ENCODE data around the gene AMER1. TPM values are rescaled to one million over a fixed set of nuclear protein-coding genes. Genes with fewer than 3 reads are reported as not detected.

Gene AMER1
- total and polyA plus RNA-seq, 4 donors, result 7.5 to 11.7 (median 11.0) TPM

- Histone ChIP-seq H3K4me3 (ENCODE audit: low read depth, low read length) (no peak overlapping the region), H3K9me3 (ENCODE audit: control insufficient read depth, insufficient read depth, low read length) (no peaks in the 10 kb centered on the region), H3K36me3 (ENCODE audit: control insufficient read depth, insufficient read depth, low read length) (peaks cover 29% of the 10 kb centered on the region), H3K4me1 (ENCODE audit: control insufficient read depth, insufficient read depth, low read length) (no peaks in the 10 kb centered on the region), H3K27ac (ENCODE audit: low read depth, low read length) (no peak overlapping the region), H3K27me3 (ENCODE audit: control insufficient read depth, insufficient read depth, low read length) (no peaks in the 10 kb centered on the region)
- DNase-seq (ENCODE audit: low read depth in 4 of 6, low spot score in 6 of 6), result no peak
Measured at GRCh38 chrX:64187762-64188150, 17.8 kb downstream of the AMER1 start.

DNA sequence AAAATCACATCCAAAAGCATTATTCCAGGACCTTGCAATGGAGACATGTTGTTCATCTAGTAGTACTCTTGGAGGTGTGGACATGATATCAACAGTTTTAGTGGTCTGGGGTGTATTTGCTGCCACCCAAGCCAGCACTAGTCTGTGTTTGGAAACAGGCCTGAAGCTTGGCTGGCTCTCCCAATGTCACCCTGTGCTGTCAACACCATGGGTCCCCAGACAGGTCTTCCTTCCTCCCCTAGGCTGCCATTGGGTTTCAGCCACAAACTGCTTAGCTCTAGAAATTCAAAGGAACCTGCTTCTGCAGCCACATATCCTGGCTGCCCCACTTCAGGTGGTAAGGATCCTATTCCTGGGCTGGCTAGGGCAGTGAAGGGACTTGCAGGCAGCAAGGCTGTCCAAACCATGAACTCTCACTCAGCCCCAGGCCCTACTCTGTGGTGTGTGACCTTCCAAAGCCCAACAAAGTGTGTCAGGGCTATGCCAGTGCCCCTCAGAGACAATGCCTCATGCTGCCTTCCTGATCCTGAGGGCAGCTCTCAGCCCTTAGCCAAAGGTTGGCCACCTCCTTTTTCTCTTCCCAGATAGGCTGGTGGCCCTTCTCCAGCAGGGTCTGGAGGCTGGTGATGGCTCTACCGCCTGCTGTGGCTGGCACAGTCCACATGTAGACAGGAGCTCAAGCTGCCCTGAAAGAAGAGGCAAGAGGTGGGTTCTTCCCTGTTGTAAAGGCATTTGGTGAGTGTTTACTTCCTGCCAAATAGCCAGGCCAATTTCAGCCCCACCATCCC lies 18.3 kb downstream of the AMER1 start:
- no peaks in the 10 kb centered on the region for H3K27me3 ChIP-seq (ENCODE audit: control insufficient read depth, insufficient read depth, low read length)
- no peak for DNase-seq (ENCODE audit: low read depth in 4 of 6, low spot score in 6 of 6)
- H3K36me3 ChIP-seq (ENCODE audit: control insufficient read depth, insufficient read depth, low read length), result peaks cover 24% of the 10 kb centered on the region

DNA sequence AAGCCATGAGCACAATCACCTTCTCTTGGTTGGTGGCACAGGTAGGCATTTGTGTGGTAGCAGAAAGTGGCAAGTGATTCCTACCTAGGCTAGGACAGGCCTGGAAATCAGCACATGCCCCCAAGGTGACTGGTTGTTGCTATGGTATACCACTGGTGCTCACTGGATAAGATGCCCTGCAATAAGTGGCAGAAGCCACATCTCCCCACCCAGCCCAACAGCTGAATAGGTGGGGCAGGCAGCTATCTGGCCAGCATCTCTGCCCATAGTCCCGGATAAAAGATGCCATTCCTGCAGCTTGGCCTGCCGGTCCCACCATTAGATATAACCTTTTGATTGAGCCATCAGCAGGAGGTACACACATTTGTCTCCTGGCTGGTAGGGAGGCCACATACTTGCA lies 21.1 kb downstream of the AMER1 start:
- Histone ChIP-seq H3K27ac (ENCODE audit: low read depth, low read length) (no peak overlapping the region), H3K4me1 (ENCODE audit: control insufficient read depth, insufficient read depth, low read length) (peaks cover 4% of the 10 kb centered on the region), H3K36me3 (ENCODE audit: control insufficient read depth, insufficient read depth, low read length) (no peaks in the 10 kb centered on the region), H3K27me3 (ENCODE audit: control insufficient read depth, insufficient read depth, low read length) (no peaks in the 10 kb centered on the region), H3K4me3 (ENCODE audit: low read depth, low read length) (no peak overlapping the region), H3K9me3 (ENCODE audit: control insufficient read depth, insufficient read depth, low read length) (no peaks in the 10 kb centered on the region)
- no peak for DNase-seq (ENCODE audit: low read depth in 4 of 6, low spot score in 6 of 6)
- WGBS (ENCODE audit: insufficient coverage), result 20% methylated on average over 1 of the region's 2 CpGs

More for the DNA sequence above, 18.3 kb downstream of the AMER1 start:
- H3K9me3 ChIP-seq (ENCODE audit: control insufficient read depth, insufficient read depth, low read length), result no peaks in the 10 kb centered on the region
- no peak overlapping the region for H3K4me3 ChIP-seq (ENCODE audit: low read depth, low read length)
- H3K27ac ChIP-seq (ENCODE audit: low read depth, low read length), result no peak overlapping the region
- peaks cover 4% of the 10 kb centered on the region for H3K4me1 ChIP-seq (ENCODE audit: control insufficient read depth, insufficient read depth, low read length)
- WGBS (ENCODE audit: insufficient coverage), result 71% methylated on average over 1 of the region's 1 CpG

- DNase-seq (ENCODE audit: low read depth in 4 of 6, low spot score in 6 of 6), result peak in 1 of 6 donors; percentile 1
- Histone ChIP-seq H3K9me3 (ENCODE audit: control insufficient read depth, insufficient read depth, low read length) (no peaks in the 10 kb centered on the region), H3K4me1 (ENCODE audit: control insufficient read depth, insufficient read depth, low read length) (peaks cover 4% of the 10 kb centered on the region), H3K4me3 (ENCODE audit: low read depth, low read length) (no peak overlapping the region), H3K36me3 (ENCODE audit: control insufficient read depth, insufficient read depth, low read length) (no peaks in the 10 kb centered on the region), H3K27ac (ENCODE audit: low read depth, low read length) (no peak overlapping the region), H3K27me3 (ENCODE audit: control insufficient read depth, insufficient read depth, low read length) (no peaks in the 10 kb centered on the region)
- no CpG with 5 or more reads among the region's 2 CpGs for WGBS (ENCODE audit: insufficient coverage)
Measured at GRCh38 chrX:64182208-64182607, 23.3 kb downstream of the AMER1 start.

GRCh38 chrX:64176876-64177275 lies 28.6 kb downstream of the AMER1 start:
- no peak overlapping the region for H3K27ac ChIP-seq (ENCODE audit: low read depth, low read length)
- H3K27me3 ChIP-seq (ENCODE audit: control insufficient read depth, insufficient read depth, low read length), result no peaks in the 10 kb centered on the region
- H3K9me3 ChIP-seq (ENCODE audit: control insufficient read depth, insufficient read depth, low read length), result no peaks in the 10 kb centered on the region

GRCh38 chrX:64169988-64170387 lies 35.5 kb downstream of the AMER1 start:
- H3K4me1 ChIP-seq (ENCODE audit: control insufficient read depth, insufficient read depth, low read length), result no peaks in the 10 kb centered on the region
- WGBS (ENCODE audit: insufficient coverage), result no CpG with 5 or more reads among the region's 1 CpG
- H3K4me3 ChIP-seq (ENCODE audit: low read depth, low read length), result no peak overlapping the region
- H3K9me3 ChIP-seq (ENCODE audit: control insufficient read depth, insufficient read depth, low read length), result no peaks in the 10 kb centered on the region
- no peak for DNase-seq (ENCODE audit: low read depth in 4 of 6, low spot score in 6 of 6)
- H3K27me3 ChIP-seq (ENCODE audit: control insufficient read depth, insufficient read depth, low read length), result no peaks in the 10 kb centered on the region
- H3K36me3 ChIP-seq (ENCODE audit: control insufficient read depth, insufficient read depth, low read length), result no peaks in the 10 kb centered on the region
- H3K27ac ChIP-seq (ENCODE audit: low read depth, low read length), result no peak overlapping the region

More at GRCh38 chrX:64176876-64177275, 28.6 kb downstream of the AMER1 start:
- Histone ChIP-seq H3K4me3 (ENCODE audit: low read depth, low read length) (no peak overlapping the region), H3K36me3 (ENCODE audit: control insufficient read depth, insufficient read depth, low read length) (no peaks in the 10 kb centered on the region), H3K4me1 (ENCODE audit: control insufficient read depth, insufficient read depth, low read length) (no peaks in the 10 kb centered on the region)
- DNase-seq (ENCODE audit: low read depth in 4 of 6, low spot score in 6 of 6), result no peak

GRCh38 chrX:64152857-64153256 lies 52.7 kb downstream of the AMER1 start:
- Histone ChIP-seq H3K27ac (ENCODE audit: low read depth, low read length) (no peak overlapping the region), H3K4me1 (ENCODE audit: control insufficient read depth, insufficient read depth, low read length) (no peaks in the 10 kb centered on the region), H3K27me3 (ENCODE audit: control insufficient read depth, insufficient read depth, low read length) (no peaks in the 10 kb centered on the region), H3K4me3 (ENCODE audit: low read depth, low read length) (no peak overlapping the region), H3K9me3 (ENCODE audit: control insufficient read depth, insufficient read depth, low read length) (no peaks in the 10 kb centered on the region), H3K36me3 (ENCODE audit: control insufficient read depth, insufficient read depth, low read length) (no peaks in the 10 kb centered on the region)
- 43% methylated on average over 3 of the region's 6 CpGs for WGBS (ENCODE audit: insufficient coverage)
- no peak for DNase-seq (ENCODE audit: low read depth in 4 of 6, low spot score in 6 of 6)

GRCh38 chrX:64151911-64152310 lies 53.6 kb downstream of the AMER1 start:
- H3K27ac ChIP-seq (ENCODE audit: low read depth, low read length), result no peak overlapping the region
- no peak overlapping the region for H3K4me3 ChIP-seq (ENCODE audit: low read depth, low read length)
- DNase-seq (ENCODE audit: low read depth in 4 of 6, low spot score in 6 of 6), result no peak
- no peaks in the 10 kb centered on the region for H3K9me3 ChIP-seq (ENCODE audit: control insufficient read depth, insufficient read depth, low read length)
- H3K27me3 ChIP-seq (ENCODE audit: control insufficient read depth, insufficient read depth, low read length), result no peaks in the 10 kb centered on the region
- H3K4me1 ChIP-seq (ENCODE audit: control insufficient read depth, insufficient read depth, low read length), result no peaks in the 10 kb centered on the region
- H3K36me3 ChIP-seq (ENCODE audit: control insufficient read depth, insufficient read depth, low read length), result no peaks in the 10 kb centered on the region

DNA sequence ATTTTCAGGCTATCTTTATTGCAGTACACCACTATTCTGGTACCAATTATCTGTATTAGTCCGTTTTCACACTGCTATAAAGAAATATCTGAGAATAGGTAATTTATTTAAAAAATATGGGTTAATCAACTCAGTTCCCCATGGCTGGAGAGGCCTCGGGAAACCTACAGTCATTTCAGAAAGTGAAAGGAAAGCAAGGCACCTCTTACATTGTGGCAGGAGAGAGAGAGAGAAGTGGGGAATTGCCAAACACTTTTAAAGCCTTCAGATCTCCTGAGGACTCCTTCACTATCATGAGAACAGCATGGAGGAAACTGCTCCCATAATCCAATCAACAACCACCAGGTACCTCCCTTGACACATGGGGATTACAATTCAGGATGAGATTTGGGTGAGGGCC lies 54.7 kb downstream of the AMER1 start:
- no peak for DNase-seq (ENCODE audit: low read depth in 4 of 6, low spot score in 6 of 6)
- no peaks in the 10 kb centered on the region for H3K4me1 ChIP-seq (ENCODE audit: control insufficient read depth, insufficient read depth, low read length)
- no peak overlapping the region for H3K27ac ChIP-seq (ENCODE audit: low read depth, low read length)
- H3K27me3 ChIP-seq (ENCODE audit: control insufficient read depth, insufficient read depth, low read length), result no peaks in the 10 kb centered on the region
- no peaks in the 10 kb centered on the region for H3K36me3 ChIP-seq (ENCODE audit: control insufficient read depth, insufficient read depth, low read length)
- no peak overlapping the region for H3K4me3 ChIP-seq (ENCODE audit: low read depth, low read length)
- no peaks in the 10 kb centered on the region for H3K9me3 ChIP-seq (ENCODE audit: control insufficient read depth, insufficient read depth, low read length)
- WGBS (ENCODE audit: insufficient coverage), result no CpG with 5 or more reads among the region's 2 CpGs

Data from spinal cord (tissue), 10 donors.